ENCODE results near the gene UBASH3A. TPM values are rescaled to one million over a fixed set of nuclear protein-coding genes. Genes with fewer than 3 reads are reported as not detected.
"Not testable (repeated sequence)": the region's sequence is repeated elsewhere in the genome, so short reads cannot be mapped to it uniquely, and the experiment has no call there.

UBASH3A gene
- total and polyA plus RNA-seq, 12 donors: 0.09 to 1.3 (median 0.15) TPM; not detected in 7

- peaks cover 0 to 34% (median 4%) of the 10 kb centered on the region in 9 donors for H3K4me1 ChIP-seq
- no peak overlapping the region for H3K4me3 ChIP-seq
- DNase-seq: no peak
- intact Hi-C loops (cut with DNase I): no loop called here
- no peaks in the 10 kb centered on the region for H3K36me3 ChIP-seq
- TF ChIP-seq CTCF (IDR thresholded peaks at IDR 0.05): peak in 7 of 9 donors; percentile 15 to 50 (median 45)
- 44 to 46% methylated on average over 12 of the region's 12 CpGs for WGBS, 2 donors
- peak in 6 of 8 donors; percentile 36 to 69 (median 62) for ATAC-seq
- no peak overlapping the region for H3K27ac ChIP-seq
- peaks cover 0 to 2% (median 0%) of the 10 kb centered on the region in 7 donors for H3K27me3 ChIP-seq
- no peaks in the 10 kb centered on the region for H3K9me3 ChIP-seq
Measured at GRCh38 chr21:42467140-42467983, 63.7 kb downstream of the UBASH3A start.

- no peaks in the 10 kb centered on the region for H3K36me3 ChIP-seq
- no peaks in the 10 kb centered on the region for H3K27me3 ChIP-seq
- WGBS, 2 donors: 81 to 86% methylated on average over 6 of the region's 6 CpGs
- H3K4me1 ChIP-seq: peaks cover 0 to 36% (median 4%) of the 10 kb centered on the region in 9 donors
- no peaks in the 10 kb centered on the region for H3K9me3 ChIP-seq
- H3K27ac ChIP-seq: no peak overlapping the region
- H3K4me3 ChIP-seq: no peak overlapping the region
- no peak for DNase-seq
- intact Hi-C loops (cut with DNase I): no loop called here
- TF ChIP-seq CTCF (IDR thresholded peaks at IDR 0.05): no peak
- ATAC-seq: no peak
Measured at GRCh38 chr21:42468491-42469131, 64.9 kb downstream of the UBASH3A start.

- Histone ChIP-seq H3K36me3 (no peaks in the 10 kb centered on the region), H3K4me1 (peaks cover 0 to 39% (median 4%) of the 10 kb centered on the region in 9 donors), H3K4me3 (no peak overlapping the region), H3K27ac (no peak overlapping the region), H3K27me3 (no peaks in the 10 kb centered on the region), H3K9me3 (no peaks in the 10 kb centered on the region)
- no peak for ATAC-seq
- intact Hi-C loops (cut with DNase I): no loop called here
- TF ChIP-seq CTCF (IDR thresholded peaks at IDR 0.05): no peak
- DNase-seq: no peak
- WGBS, 2 donors: 90 to 91% methylated on average over 2 of the region's 2 CpGs
Measured at GRCh38 chr21:42469272-42469671, 65.6 kb downstream of the UBASH3A start.

- 91 to 96% methylated on average over 4 of the region's 4 CpGs for WGBS, 2 donors
- H3K9me3 ChIP-seq; H3K27ac ChIP-seq; H3K27me3 ChIP-seq; ATAC-seq; intact Hi-C loops (cut with DNase I); DNase-seq; H3K4me3 ChIP-seq; H3K36me3 ChIP-seq: not testable (repeated sequence)
- peaks cover 0 to 35% (median 4%) of the 10 kb centered on the region in 9 donors for H3K4me1 ChIP-seq
Measured at GRCh38 chr21:42469726-42470125, 66.0 kb downstream of the UBASH3A start.
